D721Med (cell line): ENCODE measurements around the gene ERO1B.
A peak's percentile ranks its signal among the peaks of the same experiment; 100 is the strongest.

Experiments
- DNase-seq: peaks from one replicate; pipeline ENCODE4 v3.0.0; 2011; ENCODE audit warnings: low spot score; ENCODE audit not compliant: insufficient read length
- FAIRE-seq: peaks from 2 replicates; lab custom pipeline; 2011; peaks lifted over from hg19 to GRCh38; lab: Jason Lieb, UNC
- CTCF ChIP-seq: IDR thresholded peaks from 2 replicates; pipeline ENCODE4 v1.5.1; 2012; ENCODE audit warnings: mild to moderate bottlenecking, control low read depth; ENCODE audit not compliant: insufficient read depth; ENCODE audit errors: missing control alignments

Gene ERO1B

GRCh38 chr1:236301080-236301957 is 19.6 kb upstream of the ERO1B start:
- FAIRE-seq: no peak
- DNase-seq: no peak
- no peak for TF ChIP-seq CTCF

- no peak for DNase-seq
- TF ChIP-seq CTCF: no peak
- FAIRE-seq: no peak
Measured at GRCh38 chr1:236297161-236297560, 15.4 kb upstream of the ERO1B start.

GRCh38 chr1:236292425-236292824 is 10.7 kb upstream of the ERO1B start:
- FAIRE-seq (no peak), DNase-seq (no peak)
- TF ChIP-seq CTCF: no peak

- peak; percentile 70 for FAIRE-seq
Measured at GRCh38 chr1:236289492-236290131, 7.9 kb upstream of the ERO1B start.

GRCh38 chr1:236288620-236288976 is 6.8 kb upstream of the ERO1B start:
- no peak for TF ChIP-seq CTCF
- no peak for DNase-seq
- no peak for FAIRE-seq

More at GRCh38 chr1:236289492-236290131, 7.9 kb upstream of the ERO1B start:
- TF ChIP-seq CTCF: no peak
- no peak for DNase-seq

- FAIRE-seq: peak; percentile 58
- no peak for TF ChIP-seq CTCF
- no peak for DNase-seq
Measured at GRCh38 chr1:236287757-236288619, 6.2 kb upstream of the ERO1B start.
